ENCODE data around the gene BTNL3.

Gene BTNL3

GRCh38 chr5:181047921-181048320 is 59.3 kb downstream of the BTNL3 start:
- DNase-seq, result no peak

- no peak for DNase-seq
Observed at GRCh38 chr5:181050016-181050415, 61.4 kb downstream of the BTNL3 start.

DNA sequence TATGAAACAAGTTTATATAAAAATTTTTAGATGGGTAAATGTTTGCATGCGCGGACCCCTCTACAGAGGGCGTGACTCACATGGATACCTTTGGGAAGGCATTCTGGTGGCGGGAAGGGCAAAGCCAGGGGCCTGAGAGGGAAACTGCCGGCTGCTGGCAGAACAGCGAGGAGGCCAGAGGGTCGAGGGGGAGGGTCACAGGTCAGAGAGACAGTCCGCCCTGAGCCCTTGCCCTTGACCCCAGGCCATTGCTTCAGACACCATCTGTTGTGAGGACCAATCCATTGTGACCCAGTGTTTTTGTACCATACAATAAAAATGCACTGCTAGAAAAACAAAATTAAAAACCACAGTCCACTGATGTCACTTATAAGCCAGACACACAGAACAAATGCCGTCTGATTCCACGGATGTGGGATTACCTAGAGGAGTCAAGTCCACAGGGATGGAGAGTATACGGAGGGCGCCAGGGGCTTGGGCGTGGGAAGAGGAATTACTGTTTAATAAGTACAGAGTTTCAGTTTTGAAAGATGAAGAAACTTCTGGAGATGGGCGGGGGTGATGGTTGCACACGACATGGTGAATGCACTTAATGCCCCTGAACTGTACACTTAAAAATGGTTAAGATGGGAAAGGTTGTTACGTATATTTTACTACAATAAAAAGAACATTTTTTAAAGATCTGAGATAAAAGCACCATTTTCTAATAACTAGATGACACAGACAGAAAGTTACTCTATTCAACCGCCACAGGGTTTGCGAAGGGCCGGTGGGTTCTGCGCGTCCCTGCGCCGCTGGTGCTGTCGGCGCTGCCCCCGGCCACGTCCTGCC is 63.4 kb downstream of the BTNL3 start:
- no peak for DNase-seq

GRCh38 chr5:181052672-181053487 is 64.2 kb downstream of the BTNL3 start:
- DNase-seq, result no peak

DNA sequence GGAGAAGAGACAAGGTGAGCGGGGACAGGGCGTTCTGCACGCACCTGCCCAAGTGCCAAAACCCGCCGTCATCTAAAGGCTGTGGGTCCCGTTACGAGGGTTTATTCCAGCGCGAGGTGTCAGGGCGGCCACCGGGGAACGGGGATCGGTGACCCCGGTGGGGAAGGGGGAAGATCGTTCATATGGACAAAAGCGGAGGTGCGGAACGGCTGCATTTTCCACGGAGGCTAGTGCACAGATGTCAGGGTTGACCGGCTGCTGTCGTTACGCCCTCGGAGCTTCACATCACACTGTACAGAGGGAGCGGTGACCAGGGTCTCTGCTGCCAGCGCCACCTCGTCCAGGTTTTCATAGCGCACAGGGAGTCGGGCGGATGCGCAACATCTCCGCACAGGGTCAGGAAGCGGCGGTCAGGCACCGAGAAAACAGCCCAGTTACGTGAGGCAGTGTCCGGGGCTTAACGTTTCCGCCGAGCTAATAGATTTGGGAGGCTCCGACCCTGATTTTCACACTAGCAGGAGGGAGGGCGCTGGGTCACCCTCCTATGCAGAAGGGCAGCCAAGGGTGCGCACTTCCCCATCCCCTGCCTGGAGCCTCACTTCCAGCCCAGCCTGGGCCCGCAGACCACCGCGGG is 65.0 kb downstream of the BTNL3 start:
- no peak for DNase-seq

DNA sequence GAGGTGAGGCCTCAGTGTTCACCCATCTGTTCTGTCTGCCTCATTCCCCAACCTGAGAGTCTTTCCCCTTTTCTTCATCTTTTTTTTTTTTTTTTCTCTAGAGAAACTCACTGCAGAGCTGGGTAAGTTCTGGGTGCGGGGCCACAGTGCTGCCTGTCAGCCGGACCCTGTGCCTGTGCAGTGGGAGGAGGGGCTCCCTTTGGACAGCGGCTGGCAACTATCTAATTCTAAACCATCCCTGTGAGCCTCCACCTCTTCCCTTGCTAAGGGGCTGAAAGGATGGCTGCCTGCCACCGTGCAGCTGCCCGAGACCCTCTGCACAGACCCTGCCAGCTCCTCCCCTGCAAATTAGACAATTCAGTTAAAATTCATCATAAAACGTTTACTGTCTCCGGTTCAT is 65.5 kb downstream of the BTNL3 start:
- no peak for DNase-seq

DNA sequence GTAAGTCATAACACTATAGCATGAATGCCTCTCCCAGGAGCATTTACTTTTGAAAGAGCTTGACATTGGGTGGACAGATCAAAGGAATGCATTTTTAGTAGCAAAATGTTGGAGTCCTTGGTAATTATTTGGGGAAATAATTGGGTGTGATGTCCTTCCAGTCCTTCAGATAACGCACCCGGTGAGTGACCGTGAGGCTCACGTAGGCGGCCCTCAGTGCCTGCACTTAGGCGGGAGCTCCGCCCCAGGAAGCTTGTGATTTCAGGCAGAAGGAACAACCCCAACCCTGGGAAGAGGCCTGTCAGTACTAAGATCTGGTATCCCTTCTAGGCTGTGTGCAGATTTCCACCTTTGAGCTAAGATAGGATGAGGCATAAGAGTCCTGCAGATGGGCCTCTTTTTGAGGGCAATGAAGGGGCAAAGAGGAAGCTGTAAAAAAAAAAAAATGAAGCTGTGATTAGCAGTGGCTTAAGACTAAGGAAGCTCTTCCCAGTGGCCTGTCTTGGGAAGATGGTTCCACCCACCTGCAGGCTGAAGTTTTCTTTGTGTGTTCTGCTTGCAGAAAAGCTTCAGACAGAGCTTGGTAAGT is 66.3 kb downstream of the BTNL3 start:
- DNase-seq, result no peak

All from HCEC 1CT (cell line).